AG04449 (cell line): ENCODE data around the gene TPD52L1.

Source experiments
- CTCF ChIA-PET: fragments of 350-600 bp; formaldehyde crosslinking; extraction: SDS; loops from one replicate; lab custom pipeline; 2021; ENCODE audit warnings: antibody characterized with exemption; lab: Yijun Ruan, JAX
- POLR2A ChIA-PET: fragments of 400-600, 350-600 bp; formaldehyde crosslinking; extraction: SDS; loops from one replicate; lab custom pipeline; 2020; ENCODE audit warnings: antibody characterized with exemption, inconsistent platforms; lab: Yijun Ruan, JAX
- DNase-seq: peaks from one replicate; pipeline ENCODE4 v3.0.0-alpha.2; 2010; ENCODE audit warnings: low read depth, low spot score
- H3K4me3 ChIP-seq: 2 replicates; pipeline ENCODE4 v1.5.1; 2011; ENCODE audit warnings: low read depth, mild to moderate bottlenecking, control low read depth, low read length
- TF ChIP-seq, protein P1 (sequence below): IDR thresholded peaks from one replicate; pipeline ENCODE4 v1.5.1; 2011; ENCODE audit warnings: mild to moderate bottlenecking, moderate library complexity, low read length, control low read depth, inconsistent platforms; ENCODE audit not compliant: insufficient read depth; ENCODE audit errors: missing control alignments

TPD52L1 gene

DNA sequence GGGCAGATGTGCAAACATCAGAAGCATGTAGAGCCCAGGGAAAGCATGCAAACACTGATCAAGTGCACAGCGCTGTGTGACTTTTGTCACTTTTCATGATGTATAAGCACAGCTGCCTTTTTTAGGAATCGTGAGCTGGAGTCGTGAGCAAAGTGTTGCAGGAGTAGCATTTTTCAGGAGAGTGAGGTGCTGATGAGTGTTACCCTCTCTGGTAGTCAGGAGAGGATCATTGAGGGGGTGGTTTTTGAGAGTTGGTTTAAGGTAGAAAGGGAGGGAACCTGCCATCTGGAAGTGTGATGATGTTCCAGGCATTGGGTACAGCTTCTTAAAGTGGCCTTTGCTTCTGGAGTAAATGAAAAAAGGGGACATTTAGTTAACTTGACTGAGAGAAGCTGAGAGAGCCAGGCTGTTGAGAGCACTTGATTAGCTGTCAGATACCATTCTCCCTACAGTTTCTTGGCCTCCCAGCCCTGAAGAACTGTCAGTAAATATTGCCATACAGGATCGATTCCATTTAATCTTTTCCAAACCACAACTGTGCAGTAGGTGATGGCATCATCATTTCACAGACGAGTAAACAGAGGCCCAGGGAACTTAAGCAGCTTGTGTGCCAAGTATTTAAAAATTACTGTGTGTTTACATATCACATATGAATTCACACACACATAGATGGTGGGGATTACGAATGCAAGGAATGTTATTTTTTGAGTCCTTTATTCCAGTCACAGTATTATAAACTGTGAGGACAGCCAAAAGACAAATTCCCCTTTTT, 28.9 kb downstream of the TPD52L1 start:
- H3K4me3 ChIP-seq = no peak overlapping the region
- POLR2A ChIA-PET = no interaction called here
- TF ChIP-seq, protein P1, sequence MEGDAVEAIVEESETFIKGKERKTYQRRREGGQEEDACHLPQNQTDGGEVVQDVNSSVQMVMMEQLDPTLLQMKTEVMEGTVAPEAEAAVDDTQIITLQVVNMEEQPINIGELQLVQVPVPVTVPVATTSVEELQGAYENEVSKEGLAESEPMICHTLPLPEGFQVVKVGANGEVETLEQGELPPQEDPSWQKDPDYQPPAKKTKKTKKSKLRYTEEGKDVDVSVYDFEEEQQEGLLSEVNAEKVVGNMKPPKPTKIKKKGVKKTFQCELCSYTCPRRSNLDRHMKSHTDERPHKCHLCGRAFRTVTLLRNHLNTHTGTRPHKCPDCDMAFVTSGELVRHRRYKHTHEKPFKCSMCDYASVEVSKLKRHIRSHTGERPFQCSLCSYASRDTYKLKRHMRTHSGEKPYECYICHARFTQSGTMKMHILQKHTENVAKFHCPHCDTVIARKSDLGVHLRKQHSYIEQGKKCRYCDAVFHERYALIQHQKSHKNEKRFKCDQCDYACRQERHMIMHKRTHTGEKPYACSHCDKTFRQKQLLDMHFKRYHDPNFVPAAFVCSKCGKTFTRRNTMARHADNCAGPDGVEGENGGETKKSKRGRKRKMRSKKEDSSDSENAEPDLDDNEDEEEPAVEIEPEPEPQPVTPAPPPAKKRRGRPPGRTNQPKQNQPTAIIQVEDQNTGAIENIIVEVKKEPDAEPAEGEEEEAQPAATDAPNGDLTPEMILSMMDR = no peak
- CTCF ChIA-PET = interaction anchor here (1.3 to 1.5 kb wide), 2 partner anchors 8 to 9 kb away, joined by 3 read pairs; no protein-coding TSS in a partner anchor
- DNase-seq = no peak

- no peak overlapping the region for H3K4me3 ChIP-seq
- TF ChIP-seq, protein P1 = no peak
- ChIA-PET CTCF (interaction anchor here (1.3 to 1.9 kb wide), 2 partner anchors 9 kb away, joined by 3 to 8 read pairs; no protein-coding TSS in a partner anchor), POLR2A (no interaction called here)
- no peak for DNase-seq
Observed at GRCh38 chr6:125183391-125183790, 29.8 kb downstream of the TPD52L1 start.

- no peak for DNase-seq
- POLR2A ChIA-PET = no interaction called here
- TF ChIP-seq, protein P1 = no peak
- H3K4me3 ChIP-seq = no peak overlapping the region
- CTCF ChIA-PET = interaction anchor here (0.9 to 1.7 kb wide), 2 partner anchors 9 to 34 kb away, joined by 4 read pairs; partner anchors contain the start of gene TPD52L1
Observed at GRCh38 chr6:125188037-125188436, 34.5 kb downstream of the TPD52L1 start.

DNA sequence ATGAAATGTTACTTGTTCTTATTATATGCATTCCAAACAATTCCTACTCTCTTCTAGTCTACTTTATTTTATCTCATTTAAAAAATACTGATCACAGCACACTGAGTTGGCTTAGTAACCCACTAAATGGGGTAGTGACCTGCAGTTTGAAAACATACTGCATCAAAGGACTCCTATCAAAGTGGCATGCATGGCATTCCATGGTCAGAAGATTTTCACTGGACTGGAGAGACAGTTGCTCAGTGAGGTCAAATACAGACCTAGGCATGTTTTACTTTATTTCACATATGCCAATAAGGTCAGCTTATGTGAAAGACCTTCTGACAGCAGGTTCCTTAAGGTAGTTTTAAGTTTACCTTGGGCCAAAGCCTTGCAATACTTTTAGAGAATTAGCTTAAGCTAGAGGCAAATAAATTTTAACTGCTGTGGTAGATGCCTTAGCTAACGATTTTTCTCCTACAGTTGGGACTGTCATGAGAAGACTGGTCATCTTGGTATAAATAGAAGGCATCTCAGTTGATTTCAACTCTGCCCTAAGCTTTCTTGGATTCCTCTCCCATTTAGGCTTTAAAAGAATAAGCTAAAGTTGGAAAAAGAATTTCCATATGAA, 35.1 kb downstream of the TPD52L1 start:
- CTCF ChIA-PET = interaction anchor here (0.9 to 1.8 kb wide), 4 partner anchors 9 to 318 kb away, joined by 3 to 5 read pairs (median 4); no protein-coding TSS in a partner anchor

GRCh38 chr6:125189494-125189893, 35.9 kb downstream of the TPD52L1 start:
- CTCF ChIA-PET = interaction anchor here (0.8 to 1.8 kb wide), 3 partner anchors 13 to 319 kb away, joined by 3 to 5 read pairs (median 3); no protein-coding TSS in a partner anchor
- POLR2A ChIA-PET = no interaction called here
- H3K4me3 ChIP-seq = no peak overlapping the region
- no peak for DNase-seq
- TF ChIP-seq, protein P1 = no peak

More for the DNA sequence above, 35.1 kb downstream of the TPD52L1 start:
- TF ChIP-seq, protein P1 = no peak
- no peak overlapping the region for H3K4me3 ChIP-seq
- no peak for DNase-seq
- POLR2A ChIA-PET = no interaction called here

DNA sequence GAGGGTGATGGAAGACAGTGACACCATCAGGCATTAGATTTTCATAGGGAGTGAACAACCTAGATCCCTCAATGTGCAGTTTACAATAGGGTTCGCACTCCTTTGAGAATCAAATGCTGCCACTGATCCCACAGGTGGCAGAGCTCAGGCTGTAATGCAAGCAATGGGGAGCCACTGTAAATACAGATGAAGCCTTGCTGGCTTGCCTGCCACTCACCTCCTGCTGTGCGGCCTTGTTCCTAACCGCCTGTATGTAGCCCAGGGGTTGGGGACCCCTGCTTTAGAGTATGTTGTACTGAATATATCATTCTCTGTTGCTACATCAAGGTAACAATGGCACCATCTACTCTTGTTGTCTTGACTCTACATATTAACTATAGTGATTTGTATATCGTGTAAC, 37.1 kb downstream of the TPD52L1 start:
- no peak overlapping the region for H3K4me3 ChIP-seq
- TF ChIP-seq, protein P1 = no peak
- DNase-seq = no peak
- ChIA-PET CTCF (interaction anchor here (0.7 to 4.2 kb wide), 6 partner anchors 7 to 115 kb away, joined by 3 to 33 read pairs (median 3); no protein-coding TSS in a partner anchor), POLR2A (no interaction called here)
